Measurements from ENCODE around the gene ABCD3. TPM values are rescaled to one million over a fixed set of nuclear protein-coding genes. Genes with fewer than 3 reads are reported as not detected.

The ABCD3 gene
- total and polyA plus RNA-seq, 2 of the 13 experiments (the other 11 are each of a cell fraction or from before 2014, with no cell fraction given): 27.5 to 166 TPM

DNA sequence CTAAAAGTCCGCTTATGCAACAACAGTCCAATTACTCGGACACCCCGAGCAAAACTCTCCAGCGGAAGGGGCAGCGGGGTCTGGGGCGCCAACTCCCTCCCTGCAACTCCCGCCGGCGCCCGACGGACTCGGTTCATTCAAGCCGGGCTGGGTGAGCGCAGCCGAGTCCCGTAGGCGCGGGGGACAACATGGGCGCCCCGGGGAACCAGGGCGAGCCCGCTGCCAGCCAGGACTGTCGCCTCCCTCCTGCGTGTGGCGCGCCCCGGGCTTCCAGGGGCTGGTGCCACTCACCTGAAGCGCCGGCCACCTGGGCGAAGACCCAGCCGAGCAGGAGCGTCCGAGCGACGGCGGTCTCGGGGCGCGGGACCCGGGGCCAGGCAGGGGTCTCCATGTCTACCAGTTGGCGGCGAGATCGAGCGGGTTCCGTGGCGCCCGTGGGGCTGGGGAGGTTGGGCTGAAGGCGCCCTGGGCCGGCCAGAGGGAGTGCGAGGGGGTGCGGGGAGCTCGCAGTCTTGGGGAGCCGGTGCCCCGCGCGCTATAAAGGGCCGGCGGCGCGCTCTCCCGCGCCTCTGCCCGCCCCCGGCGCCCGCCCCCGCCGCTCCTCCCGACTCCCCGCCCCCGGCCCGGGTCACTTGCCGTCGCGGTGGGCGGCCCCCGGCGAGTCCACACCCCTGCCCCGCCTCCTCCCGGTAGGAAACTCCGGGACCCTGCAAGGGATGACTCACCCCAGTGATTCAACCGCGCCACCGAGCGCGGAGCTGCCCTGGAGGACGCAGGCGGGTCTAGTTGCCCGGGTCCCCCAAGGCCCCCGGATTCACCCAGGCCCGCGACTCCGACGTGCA is 123.3 kb downstream of the ABCD3 start, which contains the start of gene F3 (continued):
- TF ChIP-seq, protein P1, sequence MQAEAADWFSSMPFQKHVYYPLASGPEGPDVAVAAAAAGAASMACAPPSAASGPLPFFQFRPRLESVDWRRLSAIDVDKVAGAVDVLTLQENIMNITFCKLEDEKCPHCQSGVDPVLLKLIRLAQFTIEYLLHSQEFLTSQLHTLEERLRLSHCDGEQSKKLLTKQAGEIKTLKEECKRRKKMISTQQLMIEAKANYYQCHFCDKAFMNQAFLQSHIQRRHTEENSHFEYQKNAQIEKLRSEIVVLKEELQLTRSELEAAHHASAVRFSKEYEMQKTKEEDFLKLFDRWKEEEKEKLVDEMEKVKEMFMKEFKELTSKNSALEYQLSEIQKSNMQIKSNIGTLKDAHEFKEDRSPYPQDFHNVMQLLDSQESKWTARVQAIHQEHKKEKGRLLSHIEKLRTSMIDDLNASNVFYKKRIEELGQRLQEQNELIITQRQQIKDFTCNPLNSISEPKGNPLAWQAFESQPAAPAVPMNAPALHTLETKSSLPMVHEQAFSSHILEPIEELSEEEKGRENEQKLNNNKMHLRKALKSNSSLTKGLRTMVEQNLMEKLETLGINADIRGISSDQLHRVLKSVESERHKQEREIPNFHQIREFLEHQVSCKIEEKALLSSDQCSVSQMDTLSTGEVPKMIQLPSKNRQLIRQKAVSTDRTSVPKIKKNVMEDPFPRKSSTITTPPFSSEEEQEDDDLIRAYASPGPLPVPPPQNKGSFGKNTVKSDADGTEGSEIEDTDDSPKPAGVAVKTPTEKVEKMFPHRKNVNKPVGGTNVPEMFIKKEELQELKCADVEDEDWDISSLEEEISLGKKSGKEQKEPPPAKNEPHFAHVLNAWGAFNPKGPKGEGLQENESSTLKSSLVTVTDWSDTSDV (CRISPR knock-in tag; IDR thresholded peaks at IDR 0.05): peak; percentile 70; the same call in 1 of the 2 replicates
- TF ChIP-seq KAT2B (IDR thresholded peaks at IDR 0.05; ENCODE audit: borderline replicate concordance, low read depth, low read length): no peak
- peak; percentile 24; the same call in 1 of the 2 replicates for TF ChIP-seq FOXA3 (CRISPR knock-in tag; IDR thresholded peaks at IDR 0.05)
- TF ChIP-seq, protein P2, sequence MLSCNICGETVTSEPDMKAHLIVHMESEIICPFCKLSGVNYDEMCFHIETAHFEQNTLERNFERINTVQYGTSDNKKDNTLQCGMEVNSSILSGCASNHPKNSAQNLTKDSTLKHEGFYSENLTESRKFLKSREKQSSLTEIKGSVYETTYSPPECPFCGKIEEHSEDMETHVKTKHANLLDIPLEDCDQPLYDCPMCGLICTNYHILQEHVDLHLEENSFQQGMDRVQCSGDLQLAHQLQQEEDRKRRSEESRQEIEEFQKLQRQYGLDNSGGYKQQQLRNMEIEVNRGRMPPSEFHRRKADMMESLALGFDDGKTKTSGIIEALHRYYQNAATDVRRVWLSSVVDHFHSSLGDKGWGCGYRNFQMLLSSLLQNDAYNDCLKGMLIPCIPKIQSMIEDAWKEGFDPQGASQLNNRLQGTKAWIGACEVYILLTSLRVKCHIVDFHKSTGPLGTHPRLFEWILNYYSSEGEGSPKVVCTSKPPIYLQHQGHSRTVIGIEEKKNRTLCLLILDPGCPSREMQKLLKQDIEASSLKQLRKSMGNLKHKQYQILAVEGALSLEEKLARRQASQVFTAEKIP (CRISPR knock-in tag; IDR thresholded peaks at IDR 0.05; ENCODE audit: borderline replicate concordance): no peak
- peak; percentile 1 for TF ChIP-seq GATAD1 (CRISPR knock-in tag; IDR thresholded peaks at IDR 0.05)
- TF ChIP-seq, protein P3, sequence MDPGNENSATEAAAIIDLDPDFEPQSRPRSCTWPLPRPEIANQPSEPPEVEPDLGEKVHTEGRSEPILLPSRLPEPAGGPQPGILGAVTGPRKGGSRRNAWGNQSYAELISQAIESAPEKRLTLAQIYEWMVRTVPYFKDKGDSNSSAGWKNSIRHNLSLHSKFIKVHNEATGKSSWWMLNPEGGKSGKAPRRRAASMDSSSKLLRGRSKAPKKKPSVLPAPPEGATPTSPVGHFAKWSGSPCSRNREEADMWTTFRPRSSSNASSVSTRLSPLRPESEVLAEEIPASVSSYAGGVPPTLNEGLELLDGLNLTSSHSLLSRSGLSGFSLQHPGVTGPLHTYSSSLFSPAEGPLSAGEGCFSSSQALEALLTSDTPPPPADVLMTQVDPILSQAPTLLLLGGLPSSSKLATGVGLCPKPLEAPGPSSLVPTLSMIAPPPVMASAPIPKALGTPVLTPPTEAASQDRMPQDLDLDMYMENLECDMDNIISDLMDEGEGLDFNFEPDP (CRISPR knock-in tag; conservative IDR thresholded peaks at IDR 0.05): no peak
- peak; percentile 34; the same call in 1 of the 2 replicates for TF ChIP-seq ZNF607 (CRISPR knock-in tag; IDR thresholded peaks at IDR 0.05; ENCODE audit: borderline replicate concordance)
- no peak for TF ChIP-seq ZNF788 (CRISPR knock-in tag; IDR thresholded peaks at IDR 0.05; ENCODE audit: borderline replicate concordance)
- no peak for TF ChIP-seq FOXP1 (IDR thresholded peaks at IDR 0.05)
- TF ChIP-seq FOXP1 (CRISPR knock-in tag; IDR thresholded peaks at IDR 0.05): no peak
- TF ChIP-seq, protein P4, sequence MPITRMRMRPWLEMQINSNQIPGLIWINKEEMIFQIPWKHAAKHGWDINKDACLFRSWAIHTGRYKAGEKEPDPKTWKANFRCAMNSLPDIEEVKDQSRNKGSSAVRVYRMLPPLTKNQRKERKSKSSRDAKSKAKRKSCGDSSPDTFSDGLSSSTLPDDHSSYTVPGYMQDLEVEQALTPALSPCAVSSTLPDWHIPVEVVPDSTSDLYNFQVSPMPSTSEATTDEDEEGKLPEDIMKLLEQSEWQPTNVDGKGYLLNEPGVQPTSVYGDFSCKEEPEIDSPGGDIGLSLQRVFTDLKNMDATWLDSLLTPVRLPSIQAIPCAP (CRISPR knock-in tag; IDR thresholded peaks at IDR 0.05; ENCODE audit: low read depth): no peak
- TF ChIP-seq FOSL2 (CRISPR knock-in tag; IDR thresholded peaks at IDR 0.05): peak; percentile 98
- TF ChIP-seq, protein P5, sequence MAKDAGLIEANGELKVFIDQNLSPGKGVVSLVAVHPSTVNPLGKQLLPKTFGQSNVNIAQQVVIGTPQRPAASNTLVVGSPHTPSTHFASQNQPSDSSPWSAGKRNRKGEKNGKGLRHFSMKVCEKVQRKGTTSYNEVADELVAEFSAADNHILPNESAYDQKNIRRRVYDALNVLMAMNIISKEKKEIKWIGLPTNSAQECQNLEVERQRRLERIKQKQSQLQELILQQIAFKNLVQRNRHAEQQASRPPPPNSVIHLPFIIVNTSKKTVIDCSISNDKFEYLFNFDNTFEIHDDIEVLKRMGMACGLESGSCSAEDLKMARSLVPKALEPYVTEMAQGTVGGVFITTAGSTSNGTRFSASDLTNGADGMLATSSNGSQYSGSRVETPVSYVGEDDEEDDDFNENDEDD (CRISPR knock-in tag; IDR thresholded peaks at IDR 0.05; ENCODE audit: borderline replicate concordance): no peak
- TF ChIP-seq ZSCAN9 (CRISPR knock-in tag; IDR thresholded peaks at IDR 0.05; ENCODE audit: borderline replicate concordance): peak; percentile 52; the same call in 1 of the 2 replicates
- no peak for TF ChIP-seq FOXO1 (CRISPR knock-in tag; IDR thresholded peaks at IDR 0.05)
- no peak for TF ChIP-seq ZNF468 (CRISPR knock-in tag; IDR thresholded peaks at IDR 0.05)
- TF ChIP-seq, protein P6, sequence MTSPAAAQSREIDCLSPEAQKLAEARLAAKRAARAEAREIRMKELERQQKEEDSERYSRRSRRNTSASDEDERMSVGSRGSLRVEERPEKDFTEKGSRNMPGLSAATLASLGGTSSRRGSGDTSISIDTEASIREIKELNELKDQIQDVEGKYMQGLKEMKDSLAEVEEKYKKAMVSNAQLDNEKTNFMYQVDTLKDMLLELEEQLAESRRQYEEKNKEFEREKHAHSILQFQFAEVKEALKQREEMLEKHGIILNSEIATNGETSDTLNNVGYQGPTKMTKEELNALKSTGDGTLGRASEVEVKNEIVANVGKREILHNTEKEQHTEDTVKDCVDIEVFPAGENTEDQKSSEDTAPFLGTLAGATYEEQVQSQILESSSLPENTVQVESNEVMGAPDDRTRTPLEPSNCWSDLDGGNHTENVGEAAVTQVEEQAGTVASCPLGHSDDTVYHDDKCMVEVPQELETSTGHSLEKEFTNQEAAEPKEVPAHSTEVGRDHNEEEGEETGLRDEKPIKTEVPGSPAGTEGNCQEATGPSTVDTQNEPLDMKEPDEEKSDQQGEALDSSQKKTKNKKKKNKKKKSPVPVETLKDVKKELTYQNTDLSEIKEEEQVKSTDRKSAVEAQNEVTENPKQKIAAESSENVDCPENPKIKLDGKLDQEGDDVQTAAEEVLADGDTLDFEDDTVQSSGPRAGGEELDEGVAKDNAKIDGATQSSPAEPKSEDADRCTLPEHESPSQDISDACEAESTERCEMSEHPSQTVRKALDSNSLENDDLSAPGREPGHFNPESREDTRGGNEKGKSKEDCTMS (CRISPR knock-in tag; conservative IDR thresholded peaks at IDR 0.05): no peak

Data from HepG2 (cell line).